Activated T-cell treated with anti-CD3 and anti-CD28 coated beads for 4 hours (primary cell): Measurements from ENCODE around the gene LRRC23.
"Not testable (repeated sequence)": the region's sequence is repeated elsewhere in the genome, so short reads cannot be mapped to it uniquely, and the experiment has no call there.

Source experiments
- DNase-seq: peaks from one replicate; pipeline ENCODE4 v3.0.0-alpha.2; 2020

Gene LRRC23

GRCh38 chr12:6872073-6873048, 32.3 kb upstream of the LRRC23 start:
- DNase-seq: peak; percentile 78

DNA sequence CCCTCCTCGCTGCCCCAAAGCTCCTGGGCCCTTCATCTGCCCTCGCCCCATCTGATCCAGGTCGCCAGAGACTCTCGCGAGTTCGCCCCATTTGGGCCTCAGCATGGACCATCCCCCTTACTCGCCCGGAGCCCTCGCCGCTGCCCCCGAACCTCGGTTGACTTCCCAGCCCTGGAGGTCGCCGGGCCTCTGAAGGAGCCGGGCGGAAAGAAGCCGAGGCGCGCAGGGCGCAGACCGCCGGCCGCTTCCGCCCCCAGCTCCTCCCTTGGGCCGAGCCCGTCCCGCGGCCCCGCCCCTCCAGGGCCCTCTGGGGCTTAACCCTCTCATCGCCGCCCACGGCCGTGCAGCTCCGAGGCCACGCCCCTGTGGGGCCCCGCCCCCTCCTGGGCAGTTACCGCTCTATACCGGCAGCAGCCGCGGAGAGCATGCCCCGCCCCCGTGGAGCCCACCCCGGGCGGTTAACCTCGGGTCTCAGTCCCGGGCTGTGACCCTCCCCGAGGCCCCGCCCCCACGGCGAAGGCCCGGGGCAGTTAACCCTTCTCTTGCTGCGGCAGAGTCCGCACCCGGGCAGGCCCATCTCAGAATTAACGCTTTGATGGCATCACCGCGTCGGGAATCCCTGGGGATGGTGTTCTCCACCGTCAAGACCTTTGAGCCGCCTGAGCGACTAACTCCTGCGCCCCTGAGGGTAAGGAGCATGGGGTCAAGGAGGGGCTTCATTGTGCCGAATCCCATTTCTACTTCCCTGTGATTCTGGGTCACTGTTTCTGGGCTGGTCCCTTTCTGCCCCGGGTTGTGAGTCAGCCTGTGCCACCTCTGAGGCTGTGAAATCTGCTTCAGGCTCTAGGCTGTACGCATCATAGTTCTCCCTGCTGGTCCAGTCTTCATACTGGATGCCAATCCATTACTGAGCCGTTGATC, 31.3 kb upstream of the LRRC23 start, which contains the start of gene SPSB2:
SPSB2 (minus strand) TSS at position 210 of the 921 bp plus-strand sequence. CDS start 402 bp downstream, outside the sequence.
- DNase-seq: peak; percentile 99

DNA sequence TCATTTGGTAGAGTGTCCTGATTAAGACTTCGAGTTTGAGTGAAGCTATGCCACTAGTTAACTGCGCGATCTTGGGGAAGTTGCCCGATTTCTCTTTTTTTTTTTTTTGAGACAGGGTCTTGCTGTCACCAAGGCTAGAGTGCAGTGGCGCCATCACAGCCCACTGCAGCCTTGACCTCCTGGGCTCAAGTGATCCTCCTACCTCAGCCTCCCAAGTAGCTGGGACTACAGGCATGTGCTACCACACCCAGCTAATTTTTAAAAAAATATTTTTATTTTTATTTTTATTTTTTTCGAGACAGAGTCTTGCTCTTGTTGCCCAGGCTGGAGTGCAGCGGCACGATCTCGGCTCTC, 30.6 kb upstream of the LRRC23 start:
- not testable (repeated sequence) for DNase-seq

DNA sequence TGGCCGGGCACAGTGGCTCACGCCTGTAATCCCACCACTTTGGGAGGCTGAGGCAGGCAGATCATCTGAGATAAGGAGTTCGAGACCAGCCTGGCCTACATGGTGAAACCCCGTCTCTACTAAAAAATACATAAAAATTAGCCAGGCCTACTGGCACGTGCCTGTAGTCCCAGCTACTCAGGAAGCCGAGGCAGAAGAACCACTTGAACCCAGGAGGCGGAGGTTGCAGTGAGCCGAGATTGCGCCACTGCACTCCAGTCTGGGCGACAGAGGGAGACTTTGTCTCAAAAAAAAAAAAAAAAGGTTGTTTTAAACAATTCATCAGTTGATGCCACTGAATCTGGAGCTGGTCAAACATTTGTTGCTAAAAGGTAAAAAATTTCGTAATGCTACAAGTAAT, 24.8 kb upstream of the LRRC23 start:
- not testable (repeated sequence) for DNase-seq

DNA sequence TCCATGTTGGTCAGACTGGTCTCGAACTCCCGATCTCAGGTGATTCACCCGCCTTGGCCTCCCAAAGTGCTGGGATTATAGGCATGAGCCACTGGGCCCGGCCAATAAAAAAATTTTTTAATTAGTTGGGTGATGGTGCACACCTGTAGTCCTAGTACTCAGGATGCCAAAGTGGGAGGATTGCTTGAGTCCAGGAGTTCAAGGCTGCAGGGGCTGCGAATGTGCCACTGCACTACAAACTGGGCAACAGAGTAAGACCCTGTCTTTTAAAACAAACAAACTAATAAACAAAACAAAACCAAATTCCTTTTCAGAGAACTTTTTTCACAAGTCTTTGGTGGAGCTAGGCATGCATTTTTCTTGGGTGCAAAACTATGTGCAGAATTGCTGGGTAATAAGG, 21.4 kb upstream of the LRRC23 start:
- no peak for DNase-seq

GRCh38 chr12:6883683-6884082, 20.9 kb upstream of the LRRC23 start:
- DNase-seq: no peak

GRCh38 chr12:6884539-6884938, 20.1 kb upstream of the LRRC23 start:
- no peak for DNase-seq

DNA sequence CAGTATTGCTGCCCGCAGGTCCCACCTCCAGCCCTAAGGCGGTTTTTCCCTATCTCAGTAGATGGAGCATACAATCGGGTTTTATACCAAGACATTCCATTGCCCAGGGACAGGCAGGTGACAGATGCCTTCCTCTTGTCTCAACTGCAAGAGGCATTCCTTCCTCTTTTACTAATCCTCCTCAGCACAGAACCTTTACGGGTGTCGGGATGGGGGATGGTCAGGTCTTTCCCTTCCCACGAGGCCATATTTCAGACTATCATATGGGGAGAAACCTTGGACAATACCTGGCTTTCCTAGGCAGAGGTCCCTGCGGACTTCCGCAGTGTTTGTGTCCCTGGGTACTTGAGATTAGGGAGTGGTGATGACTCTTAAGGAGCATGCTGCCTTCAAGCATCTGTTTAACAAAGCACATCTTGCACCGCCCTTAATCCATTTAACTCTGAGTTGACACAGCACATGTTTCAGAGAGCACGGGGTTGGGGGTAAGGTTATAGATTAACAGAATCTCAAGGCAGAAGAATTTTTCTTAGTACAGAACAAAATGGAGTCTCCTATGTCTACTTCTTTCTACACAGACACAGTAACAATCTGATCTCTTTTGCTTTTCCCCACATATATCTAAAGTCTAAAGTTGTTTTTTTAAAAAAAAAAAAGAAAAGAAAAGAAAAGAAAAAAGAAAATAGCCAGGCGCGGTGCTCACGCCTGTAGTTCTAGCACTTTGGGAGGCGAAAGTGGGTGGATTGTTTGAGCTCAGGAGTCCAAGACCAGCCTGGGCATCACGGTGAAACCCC, 18.2 kb upstream of the LRRC23 start:
- DNase-seq: not testable (repeated sequence)

DNA sequence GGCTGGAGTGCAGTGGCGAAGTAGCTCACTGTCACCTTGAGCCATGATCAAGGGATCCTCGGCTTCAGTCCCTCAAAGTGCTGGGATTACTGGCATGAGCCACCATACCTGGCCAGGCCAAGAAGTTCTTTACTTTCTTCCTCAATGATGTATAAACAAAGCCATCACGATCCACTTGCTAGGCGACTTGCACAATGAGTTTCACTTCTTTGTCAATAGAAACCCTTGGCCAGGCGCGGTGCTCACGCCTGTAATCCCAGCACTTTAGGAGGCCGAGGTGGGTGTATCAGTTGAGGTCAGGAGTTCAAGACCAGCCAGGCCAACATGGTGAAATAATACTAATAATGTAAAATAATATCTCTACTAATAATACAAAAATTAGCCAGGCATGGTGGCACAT, 17.2 kb upstream of the LRRC23 start:
- DNase-seq: no peak

GRCh38 chr12:6888360-6888759, 16.3 kb upstream of the LRRC23 start:
- DNase-seq: no peak

GRCh38 chr12:6888794-6889193, 15.8 kb upstream of the LRRC23 start:
- DNase-seq: not testable (repeated sequence)

GRCh38 chr12:6889775-6890573, 14.6 kb upstream of the LRRC23 start:
- not testable (repeated sequence) for DNase-seq

GRCh38 chr12:6890789-6891645, 13.6 kb upstream of the LRRC23 start:
- peak; percentile 97 for DNase-seq

- no peak for DNase-seq
Measured at GRCh38 chr12:6891646-6892001, 13.0 kb upstream of the LRRC23 start.

DNA sequence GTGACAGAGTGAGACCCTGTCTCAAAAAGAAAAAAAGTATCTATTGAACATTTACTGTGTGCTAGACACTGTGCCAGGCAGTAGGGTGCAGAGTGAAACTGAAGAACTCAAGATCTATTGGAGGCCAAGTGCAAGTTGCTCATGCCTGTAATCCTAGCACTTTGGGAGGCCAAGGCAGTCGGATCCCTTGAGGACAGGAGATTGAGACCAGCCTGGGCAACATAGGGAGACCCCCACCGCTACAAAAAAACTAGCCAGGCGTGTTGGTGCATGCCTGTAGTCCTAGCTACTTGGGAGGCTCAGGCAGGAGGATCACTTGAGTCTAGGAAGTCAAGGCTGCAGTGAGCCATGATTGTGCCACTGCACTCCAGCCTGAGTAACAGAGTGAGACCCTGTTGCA, 11.9 kb upstream of the LRRC23 start:
- not testable (repeated sequence) for DNase-seq

- no peak for DNase-seq
Measured at GRCh38 chr12:6894321-6894720, 10.3 kb upstream of the LRRC23 start.

DNA sequence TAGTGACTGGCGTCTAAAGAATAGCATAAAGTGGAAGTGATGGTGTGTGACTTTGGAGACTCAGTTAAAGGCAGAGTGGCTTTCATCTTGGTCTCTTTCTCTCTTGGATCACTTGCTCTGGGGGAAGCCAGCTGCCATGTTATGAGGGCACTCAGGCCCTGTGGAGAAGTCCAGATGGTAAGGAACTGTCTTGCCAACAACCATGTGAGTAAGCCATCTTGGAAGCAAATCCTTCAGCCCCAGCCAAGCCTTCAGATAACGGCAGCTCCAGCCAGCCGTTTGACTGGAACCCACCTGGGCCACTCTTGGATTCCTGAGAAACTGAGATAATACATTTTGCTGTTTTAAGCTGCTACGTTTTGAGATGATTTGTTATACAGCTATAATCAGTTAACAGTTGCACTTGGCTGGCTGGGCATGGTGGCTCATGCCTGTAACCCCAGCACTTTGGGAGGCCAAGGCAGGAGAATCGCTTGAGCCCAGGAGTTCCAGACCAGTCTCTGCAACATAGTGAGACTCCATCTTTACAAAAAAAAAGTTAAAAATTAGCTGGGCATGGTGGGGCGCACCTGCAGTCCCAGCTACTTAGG, 7.7 kb upstream of the LRRC23 start:
- no peak for DNase-seq

- DNase-seq: no peak
Measured at GRCh38 chr12:6899427-6899826, 5.2 kb upstream of the LRRC23 start.

DNA sequence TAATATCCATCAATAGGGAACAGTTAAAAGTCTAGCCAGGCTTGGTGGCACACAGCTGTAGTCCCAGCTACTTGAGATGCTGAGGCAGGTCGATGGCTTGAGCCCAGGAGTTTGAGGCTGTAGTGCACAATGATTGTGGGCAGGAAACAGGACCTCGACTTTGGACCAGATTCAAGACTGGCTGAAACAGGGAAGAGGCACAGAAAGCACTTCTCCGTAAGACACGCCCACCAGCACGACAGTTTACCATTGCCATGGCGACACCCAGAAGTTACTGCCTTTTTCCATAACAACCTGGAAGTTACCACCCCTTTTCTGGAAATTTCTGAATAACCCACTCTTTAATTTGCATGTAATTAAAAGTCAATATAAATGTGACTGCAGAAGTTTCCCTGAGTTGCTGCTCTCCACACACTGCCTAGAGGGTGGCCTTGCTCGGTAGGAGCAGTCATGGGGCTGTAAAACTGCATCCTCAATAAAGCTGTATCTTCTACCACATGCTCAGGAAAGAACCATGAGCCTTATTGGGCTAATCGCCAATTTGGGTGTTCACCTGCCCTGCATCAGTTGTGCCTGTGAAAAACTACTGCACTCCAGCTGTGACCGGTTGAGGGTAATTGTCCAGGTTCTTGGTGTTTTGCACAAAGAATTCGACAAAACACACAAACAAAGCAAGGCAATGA, 4.6 kb upstream of the LRRC23 start:
- no peak for DNase-seq

DNA sequence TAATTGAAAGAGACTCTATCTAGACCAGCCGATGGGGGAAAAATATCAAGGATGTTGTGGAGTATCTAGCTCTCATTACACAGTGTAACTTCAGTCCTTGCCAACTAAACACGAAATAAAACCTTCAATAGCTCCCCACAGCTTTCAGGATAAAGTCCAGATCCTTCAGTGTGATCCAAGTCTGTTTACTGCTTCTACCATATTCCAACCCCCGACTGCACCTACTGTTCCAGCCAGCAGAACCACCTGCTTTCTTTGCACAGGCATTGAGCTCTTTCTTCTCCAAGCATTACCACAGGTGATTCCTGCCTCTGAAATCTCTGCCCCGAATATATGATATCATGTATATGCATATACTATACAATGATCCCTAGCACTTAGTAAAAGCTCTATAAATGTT, 2.2 kb upstream of the LRRC23 start:
- no peak for DNase-seq
